ENCODE data around the gene ANKRD34A. TPM values are rescaled to one million over a fixed set of nuclear protein-coding genes. Genes with fewer than 3 reads are reported as not detected.
"Not testable (repeated sequence)": the region's sequence is repeated elsewhere in the genome, so short reads cannot be mapped to it uniquely, and the experiment has no call there.

The ANKRD34A gene
- polyA plus RNA-seq, 1 donor, result 0.79 TPM

GRCh38 chr1:145922266-145922665 lies 42.1 kb downstream of the ANKRD34A start:
- Histone ChIP-seq H3K36me3 (ENCODE audit: control insufficient read depth, insufficient read depth, low read length) (peaks cover 13% of the 10 kb centered on the region), H3K27me3 (ENCODE audit: control insufficient read depth, insufficient read depth, low read length) (no peaks in the 10 kb centered on the region), H3K9me3 (ENCODE audit: control insufficient read depth, low read depth, low read length) (no peaks in the 10 kb centered on the region), H3K4me1 (ENCODE audit: control insufficient read depth, insufficient read depth, low read length) (peaks cover 9% of the 10 kb centered on the region), H3K4me3 (ENCODE audit: low read length) (no peak overlapping the region), H3K27ac (ENCODE audit: low read length) (no peak overlapping the region)
- WGBS (ENCODE audit: insufficient coverage, low lambda C conversion rate), result 100% methylated on average over 2 of the region's 2 CpGs
- no peak for DNase-seq

- not testable (repeated sequence) for H3K27me3 ChIP-seq (ENCODE audit: control insufficient read depth, insufficient read depth, low read length); DNase-seq; H3K9me3 ChIP-seq (ENCODE audit: control insufficient read depth, low read depth, low read length); H3K27ac ChIP-seq (ENCODE audit: low read length); H3K4me3 ChIP-seq (ENCODE audit: low read length); H3K4me1 ChIP-seq (ENCODE audit: control insufficient read depth, insufficient read depth, low read length)
- peaks cover 13% of the 10 kb centered on the region for H3K36me3 ChIP-seq (ENCODE audit: control insufficient read depth, insufficient read depth, low read length)
- WGBS (ENCODE audit: insufficient coverage, low lambda C conversion rate), result no CpG with 5 or more reads among the region's 4 CpGs
These were observed 44.1 kb downstream of the ANKRD34A start for GRCh38 chr1:145920297-145920696.

- H3K27me3 ChIP-seq (ENCODE audit: control insufficient read depth, insufficient read depth, low read length), result no peaks in the 10 kb centered on the region
- whole genome bisulfite sequencing (ENCODE audit: insufficient coverage, low lambda C conversion rate), result no CpG with 5 or more reads among the region's 33 CpGs
- peak overlapping the region; percentile 88 for H3K4me3 ChIP-seq (ENCODE audit: low read length)
- H3K36me3 ChIP-seq (ENCODE audit: control insufficient read depth, insufficient read depth, low read length), result peaks cover 13% of the 10 kb centered on the region
- no peaks in the 10 kb centered on the region for H3K9me3 ChIP-seq (ENCODE audit: control insufficient read depth, low read depth, low read length)
- DNase-seq, result peak; percentile 29 to 67
- H3K4me1 ChIP-seq (ENCODE audit: control insufficient read depth, insufficient read depth, low read length), result peaks cover 9% of the 10 kb centered on the region
- peak overlapping the region; percentile 91 for H3K27ac ChIP-seq (ENCODE audit: low read length)
These were observed 45.1 kb downstream of the ANKRD34A start for GRCh38 chr1:145918992-145919939.

- H3K27ac ChIP-seq (ENCODE audit: low read length), result peak within 1 kb of the TSS; percentile 91
- peaks cover 16% of the 10 kb centered on the region for H3K36me3 ChIP-seq (ENCODE audit: control insufficient read depth, insufficient read depth, low read length)
- H3K27me3 ChIP-seq (ENCODE audit: control insufficient read depth, insufficient read depth, low read length), result no peaks in the 10 kb centered on the region
- peak; percentile 88 to 96 for DNase-seq
- peak within 1 kb of the TSS; percentile 88 for H3K4me3 ChIP-seq (ENCODE audit: low read length)
- no CpG with 5 or more reads among the region's 51 CpGs for WGBS (ENCODE audit: insufficient coverage, low lambda C conversion rate)
- no peaks in the 10 kb centered on the region for H3K9me3 ChIP-seq (ENCODE audit: control insufficient read depth, low read depth, low read length)
- H3K4me1 ChIP-seq (ENCODE audit: control insufficient read depth, insufficient read depth, low read length), result peaks cover 9% of the 10 kb centered on the region
These were observed 46.0 kb downstream of the ANKRD34A start, which contains the start of gene PEX11B for GRCh38 chr1:145918144-145918991. Gene PEX11B (minus strand): TSS chr1:145918717. CDS start chr1:145918688, 29 bp downstream.

GRCh38 chr1:145917595-145917994 lies 46.8 kb downstream of the ANKRD34A start:
- Histone ChIP-seq H3K36me3 (ENCODE audit: control insufficient read depth, insufficient read depth, low read length) (peaks cover 12% of the 10 kb centered on the region), H3K4me3 (ENCODE audit: low read length) (peak overlapping the region; percentile 88), H3K9me3 (ENCODE audit: control insufficient read depth, low read depth, low read length) (no peaks in the 10 kb centered on the region), H3K27ac (ENCODE audit: low read length) (no peak overlapping the region), H3K27me3 (ENCODE audit: control insufficient read depth, insufficient read depth, low read length) (no peaks in the 10 kb centered on the region), H3K4me1 (ENCODE audit: control insufficient read depth, insufficient read depth, low read length) (peaks cover 9% of the 10 kb centered on the region)
- no peak for DNase-seq
- no CpG with 5 or more reads among the region's 5 CpGs for WGBS (ENCODE audit: insufficient coverage, low lambda C conversion rate)

- no peak for DNase-seq
- no peak overlapping the region for H3K4me3 ChIP-seq (ENCODE audit: low read length)
These were observed 47.6 kb downstream of the ANKRD34A start for GRCh38 chr1:145916745-145917144.

GRCh38 chr1:145912128-145912641 lies 52.2 kb downstream of the ANKRD34A start:
- peaks cover 28% of the 10 kb centered on the region for H3K36me3 ChIP-seq (ENCODE audit: control insufficient read depth, insufficient read depth, low read length)
- 100% methylated on average over 2 of the region's 11 CpGs for WGBS (ENCODE audit: insufficient coverage, low lambda C conversion rate)
- H3K27me3 ChIP-seq (ENCODE audit: control insufficient read depth, insufficient read depth, low read length), result no peaks in the 10 kb centered on the region
- H3K4me3 ChIP-seq (ENCODE audit: low read length), result no peak overlapping the region
- DNase-seq, result no peak
- H3K9me3 ChIP-seq (ENCODE audit: control insufficient read depth, low read depth, low read length), result no peaks in the 10 kb centered on the region
- no peak overlapping the region for H3K27ac ChIP-seq (ENCODE audit: low read length)
- H3K4me1 ChIP-seq (ENCODE audit: control insufficient read depth, insufficient read depth, low read length), result no peaks in the 10 kb centered on the region

More at GRCh38 chr1:145916745-145917144, 47.6 kb downstream of the ANKRD34A start:
- 60% methylated on average over 1 of the region's 5 CpGs for WGBS (ENCODE audit: insufficient coverage, low lambda C conversion rate)
- Histone ChIP-seq H3K4me1 (ENCODE audit: control insufficient read depth, insufficient read depth, low read length) (peaks cover 9% of the 10 kb centered on the region), H3K36me3 (ENCODE audit: control insufficient read depth, insufficient read depth, low read length) (peaks cover 19% of the 10 kb centered on the region), H3K27me3 (ENCODE audit: control insufficient read depth, insufficient read depth, low read length) (no peaks in the 10 kb centered on the region), H3K9me3 (ENCODE audit: control insufficient read depth, low read depth, low read length) (no peaks in the 10 kb centered on the region), H3K27ac (ENCODE audit: low read length) (no peak overlapping the region)

Other genes starting within 250 kb of the ANKRD34A start
- gene CD160, start 245.1 kb downstream of the ANKRD34A start, polyA plus RNA-seq, result 2.6 TPM
- gene RNF115, start 140.5 kb downstream of the ANKRD34A start, polyA plus RNA-seq, result 14.7 TPM
- gene POLR3C, start 140.4 kb downstream of the ANKRD34A start, polyA plus RNA-seq, result 26.1 TPM
- 5.1 TPM for gene NUDT17, start 118.9 kb downstream of the ANKRD34A start, polyA plus RNA-seq
- 25.6 TPM for gene PIAS3, start 105.5 kb downstream of the ANKRD34A start, polyA plus RNA-seq
- 0.93 TPM for gene ANKRD35, start 78.7 kb downstream of the ANKRD34A start, polyA plus RNA-seq
- gene ITGA10, start 54.5 kb downstream of the ANKRD34A start, polyA plus RNA-seq, result 1.1 TPM
- gene PEX11B, start 45.9 kb downstream of the ANKRD34A start, polyA plus RNA-seq, result 33.6 TPM
- gene RBM8A, start 37.1 kb downstream of the ANKRD34A start, polyA plus RNA-seq, result 122 TPM
- 12.0 TPM for gene LIX1L, start 6.6 kb downstream of the ANKRD34A start, polyA plus RNA-seq
- gene POLR3GL, start 115 bp upstream of the ANKRD34A start, polyA plus RNA-seq, result 29.6 TPM
- gene TXNIP, start 32.0 kb upstream of the ANKRD34A start, polyA plus RNA-seq, result 607 TPM
- 0.46 TPM for gene HJV, start 57.2 kb upstream of the ANKRD34A start, polyA plus RNA-seq
- 0.79 TPM for gene NBPF10, start 180.2 kb upstream of the ANKRD34A start, polyA plus RNA-seq

All from large intestine (tissue), 3 donors.